K562 (cell line): ENCODE data around the gene KCNAB2. TPM values are rescaled to one million over a fixed set of nuclear protein-coding genes. Genes with fewer than 3 reads are reported as not detected.

Source experiments
- ATAC-seq: fragments of 200-7000 bp; cut with Tn5 transposase; 3 replicates; pipeline ENCODE4 v1.9.1; 2020; ENCODE audit warnings: moderate library complexity
- BruUV-seq: library from RNA; stranded (reverse); fragments of 400-500 nt; replicated peaks from 2 replicates; lab custom pipeline; 2021; lab: Mats Ljungman, UMichigan
- CTCF ChIA-PET: fragments of 300-600 bp; formaldehyde crosslinking; extraction: SDS; loops from one replicate; lab custom pipeline; 2021; ENCODE audit warnings: low intra/inter-chr PET ratio; lab: Yijun Ruan, JAX
- POLR2A ChIA-PET: fragments of 300-600, 350-650 bp; sonication (Branson Sonifier 250); formaldehyde crosslinking; extraction: SDS; loops from one replicate; lab custom pipeline; 2021; ENCODE audit warnings: antibody characterized with exemption, inconsistent platforms; lab: Yijun Ruan, JAX
- DNase-seq, 4 experiments: peaks; one replicate each; pipeline versions ENCODE4 v3.0.0 to v3.0.0-alpha.2; 2011 to 2018; ENCODE audit warnings: low spot score in 3 of 4, mixed read lengths in 3 of 4; ENCODE audit errors: extremely low read depth in 1 of 4
- FAIRE-seq: peaks from 2 replicates; lab custom pipeline; 2011; peaks lifted over from hg19 to GRCh38; lab: Jason Lieb, UNC
- H2AFZ ChIP-seq: 2 replicates; pipeline ENCODE4 v1.6.0; 2011; ENCODE audit warnings: low read depth, low read length, control low read depth, inconsistent platforms
- H3K27ac ChIP-seq: fragments of 200-600 bp; 3 replicates; pipeline ENCODE4 v1.8.0; 2011; ENCODE audit warnings: low read depth, mild to moderate bottlenecking, control low read depth, inconsistent platforms, low read length, moderate library complexity, mixed read lengths; ENCODE audit errors: extremely low read depth
- H3K27me3 ChIP-seq, 2 experiments: fragments of 300-600 bp in 1 of 2; 2 replicates in 1 of 2; 3 replicates in 1 of 2; pipeline versions ENCODE4 v1.6.0 to v1.8.0; 2011; ENCODE audit warnings: inconsistent platforms in 2 of 2, low read length in 2 of 2, mild to moderate bottlenecking in 1 of 2, mixed read lengths in 1 of 2, moderate library complexity in 1 of 2; ENCODE audit not compliant: control insufficient read depth in 2 of 2, insufficient read depth in 2 of 2
- H3K36me3 ChIP-seq: fragments of 300-600 bp; 3 replicates; pipeline ENCODE4 v1.8.0; 2011; ENCODE audit warnings: mild to moderate bottlenecking, low read length, inconsistent platforms; ENCODE audit not compliant: control insufficient read depth, insufficient read depth
- H3K4me1 ChIP-seq, 2 experiments: fragments of 200-600 bp in 1 of 2; replicated peaks in 1 of 2; 2 replicates in 1 of 2; 3 replicates in 1 of 2; pipeline versions ENCODE4 v1.5.1 to v1.8.0; 2011; ENCODE audit warnings: inconsistent platforms in 2 of 2, low read length in 2 of 2, mild to moderate bottlenecking in 1 of 2, mixed read lengths in 1 of 2, moderate library complexity in 1 of 2; ENCODE audit not compliant: control insufficient read depth in 2 of 2, insufficient read depth in 2 of 2
- H3K4me2 ChIP-seq: 2 replicates; pipeline ENCODE4 v1.6.1; 2011; ENCODE audit warnings: low read length, control low read depth, inconsistent platforms, mixed read lengths; ENCODE audit not compliant: insufficient read depth
- H3K4me3 ChIP-seq: fragments of 200-600 bp; sonication (generic), shearing (Covaris generic); 2 replicates; pipeline ENCODE4 v1.5.1; 2016; ENCODE audit warnings: control low read depth, inconsistent platforms
- H3K79me2 ChIP-seq: fragments of 200-600 bp; 3 replicates; pipeline ENCODE4 v1.8.0; 2011; ENCODE audit warnings: low read length, inconsistent platforms; ENCODE audit not compliant: control insufficient read depth, insufficient read depth
- H3K9ac ChIP-seq, 2 experiments: 2 replicates each; pipeline versions ENCODE4 v1.6.0 to v1.6.1; 2011; ENCODE audit warnings: low read depth in 2 of 2, low read length in 2 of 2, control low read depth in 1 of 2, inconsistent platforms in 1 of 2, mild to moderate bottlenecking in 1 of 2, mixed read lengths in 1 of 2; ENCODE audit not compliant: insufficient read depth in 1 of 2
- H3K9me1 ChIP-seq: one replicate; pipeline ENCODE4 v1.6.0; 2011; ENCODE audit warnings: inconsistent platforms, mild to moderate bottlenecking, low read length, moderate library complexity; ENCODE audit not compliant: control insufficient read depth, insufficient read depth
- H3K9me3 ChIP-seq: replicated peaks from 2 replicates; pipeline ENCODE4 v1.5.1; 2011; ENCODE audit warnings: low read depth, low read length, inconsistent platforms; ENCODE audit not compliant: control insufficient read depth, insufficient read depth
- H4K20me1 ChIP-seq: replicated peaks from 2 replicates; pipeline ENCODE4 v1.6.1; 2011; ENCODE audit warnings: low read length, inconsistent platforms, mixed read lengths; ENCODE audit not compliant: control insufficient read depth, insufficient read depth
- ATF1 ChIP-seq, 2 experiments: fragments of 450-650 bp in 1 of 2; IDR thresholded peaks; 2 replicates each; pipeline ENCODE4 v1.6.1; 2016; ENCODE audit warnings: missing compliant biosample characterization in 1 of 2, missing genetic modification characterization in 1 of 2
- ATF7 ChIP-seq: fragments of 450-650 bp; IDR thresholded peaks from 2 replicates; pipeline ENCODE4 v1.7.1; 2014; ENCODE audit warnings: mild to moderate bottlenecking, moderate library complexity
- CREB1 ChIP-seq, 2 experiments: sonication (generic) in 1 of 2; formaldehyde crosslinking in 1 of 2; IDR thresholded peaks; 2 replicates each; pipeline versions ENCODE4 v1.6.1 to v1.8.0; 2012 to 2022; ENCODE audit warnings: inconsistent platforms in 1 of 2, mild to moderate bottlenecking in 1 of 2, missing genetic modification reagents in 1 of 2, moderate library complexity in 1 of 2
- CREM ChIP-seq: IDR thresholded peaks from 2 replicates; pipeline ENCODE4 v1.6.1; 2014; ENCODE audit warnings: antibody characterized with exemption, low read depth
- RERE ChIP-seq: sonication (generic); formaldehyde crosslinking; IDR thresholded peaks from 2 replicates; pipeline ENCODE4 v1.8.0; 2023; ENCODE audit warnings: missing genetic modification reagents, mild to moderate bottlenecking, borderline replicate concordance
- ZNF551 ChIP-seq: fragments of 250-450 bp; sonication (Bioruptor Pico); IDR thresholded peaks from 2 replicates; pipeline ENCODE4 v1.5.0; 2021; ENCODE audit warnings: mild to moderate bottlenecking, moderate library complexity
- WGBS: fragments of 100-300 bp; shearing (Covaris generic); methylation state at CpG from one replicate; pipeline ENCODE4 v1.1.6; 2016; ENCODE audit warnings: low coverage, mixed read lengths; ENCODE audit not compliant: insufficient coverage; ENCODE audit errors: missing lambda C conversion rate; 5-methylcytosine and 5-hydroxymethylcytosine counted together
- in situ Hi-C: fragments of 300-500 bp; cut with MboI; formaldehyde crosslinking; loops from 4 replicates; pipeline ENCODE4 v1.15.0; 2018; ENCODE audit warnings: inconsistent platforms, mixed read lengths
- intact Hi-C: fragments of 100-400 bp; cut with micrococcal nuclease; formaldehyde crosslinking; loops from 2 replicates; pipeline ENCODE4 v1.14.2; 2022
- polyA plus RNA-seq, 8 experiments: library from polyadenylated mRNA; depleted of rRNA in 4 of 8; stranded (reverse) in 5 of 8; unstranded in 3 of 8; fragments of >200 nt; fragmentation: Nextera tagmentation in 2 of 8; fragmentation: Illumina TruSeq in 1 of 8; extraction: Ambion mirVana in 2 of 8; extraction: Trizol in 1 of 8; gene quantifications; 2 replicates each; pipeline versions ENCODE4 v1.2.1 to v1.2.3, GENCODE V29; 2011 to 2014; ENCODE audit warnings: inconsistent platforms in 1 of 8, missing spikeins in 1 of 8
- total RNA-seq, 7 experiments: library from RNA; depleted of rRNA in 6 of 7; stranded (reverse); fragments of >200 nt in 6 of 7; fragmentation: Illumina TruSeq in 2 of 7; extraction: Trizol in 2 of 7; gene quantifications; 2 replicates each; pipeline versions ENCODE4 v1.2.1 to v1.2.3, GENCODE V29; 2011 to 2021; ENCODE audit warnings: low replicate concordance in 1 of 7

Gene KCNAB2
- total and polyA plus RNA-seq, 9 of the 15 experiments (the other 6 are each of a cell fraction or from before 2014, with no cell fraction given): 1.8 to 15.8 (median 7.1) TPM

- in situ Hi-C loops: no loop called here
- H3K4me3 ChIP-seq: no peak overlapping the region
- ChIA-PET POLR2A (interaction anchor here (0.6 to 2.2 kb wide), 3 partner anchors 9 to 11 kb away, joined by 3 to 7 read pairs (median 4); no protein-coding TSS in a partner anchor), CTCF (interaction anchor here (0.5 kb wide), 1 partner anchor 586 kb away, joined by 3 read pairs; no protein-coding TSS in a partner anchor)
- H3K9ac ChIP-seq: peak overlapping the region in 1 of 2 experiments; percentile 52; a peak in 1 of 4 replicates
- no peak for FAIRE-seq
- H3K9me3 ChIP-seq: no peaks in the 10 kb centered on the region
- H3K36me3 ChIP-seq: no peaks in the 10 kb centered on the region
- no peaks in the 10 kb centered on the region for H3K9me1 ChIP-seq
- H4K20me1 ChIP-seq: peaks cover 33% of the 10 kb centered on the region
- no peak for DNase-seq
- H3K27me3 ChIP-seq: peaks cover 46 to 85% of the 10 kb centered on the region in 2 experiments
- ATAC-seq: no peak
- intact Hi-C loops: no loop called here
- 40% methylated on average over 19 of the region's 19 CpGs for WGBS
- H2AFZ ChIP-seq: no peak overlapping the region
- no peak overlapping the region for H3K27ac ChIP-seq
- no TSS peak for BruUV-seq
- H3K79me2 ChIP-seq: no peaks in the 10 kb centered on the region
- TF ChIP-seq CREB1 (IDR thresholded peaks at IDR 0.05) (peak; percentile 31; the same call in 1 of the 2 replicates), CREB1 (CRISPR knock-in tag; IDR thresholded peaks at IDR 0.05) (no peak), ATF7 (no peak), CREM (0 out of 2 replicates have a peak, but pooled peaks have one; percentile 20), ATF1 (CRISPR knock-in tag; IDR thresholded peaks at IDR 0.05) (no peak), ATF1 (tag; IDR thresholded peaks at IDR 0.05) (peak; percentile 32; the same call in 1 of the 2 replicates), RERE (CRISPR knock-in tag) (0 out of 2 replicates have a peak, but pooled peaks have one; percentile 25), ZNF551 (no peak)
- H3K4me2 ChIP-seq: no peak overlapping the region
- peaks cover 0 to 32% of the 10 kb centered on the region in 2 experiments; a peak in 2 of 5 replicates for H3K4me1 ChIP-seq
Measured at GRCh38 chr1:6094246-6094645, 48.6 kb downstream of the KCNAB2 start.
